ENCODE results near the gene OBSCN. TPM values are rescaled to one million over a fixed set of nuclear protein-coding genes. Genes with fewer than 3 reads are reported as not detected.

The OBSCN gene
- total and polyA plus RNA-seq, 11 donors: 155 to 524 (median 354) TPM

- H3K9me3 ChIP-seq: peaks cover 0 to 3% (median 0%) of the 10 kb centered on the region in 12 donors
- H3K4me3 ChIP-seq: no peak overlapping the region
- DNase-seq (no peak), ATAC-seq (no peak)
- H3K36me3 ChIP-seq: no peaks in the 10 kb centered on the region
- peaks cover 0 to 29% (median 15%) of the 10 kb centered on the region in 12 donors for H3K4me1 ChIP-seq
- no peak overlapping the region for H3K27ac ChIP-seq
- TF ChIP-seq POLR2A (IDR thresholded peaks at IDR 0.05) (no peak), CTCF (IDR thresholded peaks at IDR 0.05) (no peak)
- intact Hi-C loops (cut with DNase I): loop anchor here in 3 of 10 donors (5.0 kb wide), 1 partner anchor 38 kb away; the partner anchor contains the start of gene IBA57 (in 3 of the 3)
- H3K27me3 ChIP-seq: no peaks in the 10 kb centered on the region
- WGBS, 4 donors: 73 to 80% (median 76%) methylated on average over 8 of the region's 8 CpGs
Observed at GRCh38 chr1:228204958-228205357, 2.9 kb upstream of the OBSCN start.

GRCh38 chr1:228205526-228206436, 2.1 kb upstream of the OBSCN start:
- intact Hi-C loops (cut with DNase I): loop anchor here in 3 of 10 donors (5.0 kb wide), 1 partner anchor 38 kb away; the partner anchor contains the start of gene IBA57 (in 3 of the 3)
- Histone ChIP-seq H3K4me1 (peaks cover 0 to 34% (median 16%) of the 10 kb centered on the region in 12 donors), H3K27ac (peak overlapping the region in 10 of 12 donors; percentile 29 to 100 (median 97)), H3K27me3 (no peaks in the 10 kb centered on the region), H3K4me3 (no peak overlapping the region), H3K36me3 (no peaks in the 10 kb centered on the region), H3K9me3 (no peaks in the 10 kb centered on the region)
- no peak for DNase-seq
- no peak for ATAC-seq
- WGBS, 4 donors: 37 to 52% (median 46%) methylated on average over 12 to 15 of the region's 15 CpGs
- TF ChIP-seq POLR2A (IDR thresholded peaks at IDR 0.05): no peak
- no peak for TF ChIP-seq CTCF (IDR thresholded peaks at IDR 0.05)

GRCh38 chr1:228206582-228207351, 1.1 kb upstream of the OBSCN start:
- Histone ChIP-seq H3K27me3 (no peaks in the 10 kb centered on the region), H3K9me3 (no peaks in the 10 kb centered on the region), H3K4me1 (peaks cover 0 to 43% (median 17%) of the 10 kb centered on the region in 12 donors), H3K27ac (peak overlapping the region in 11 of 12 donors; percentile 55 to 100 (median 96)), H3K4me3 (no peak overlapping the region), H3K36me3 (peaks cover 0 to under 1% (median 0%) of the 10 kb centered on the region in 9 donors)
- WGBS, 4 donors: 50 to 70% (median 54%) methylated on average over 4 to 16 of the region's 16 CpGs
- intact Hi-C loops (cut with DNase I): loop anchor here in 3 of 10 donors (5.0 kb wide), 1 partner anchor 39 kb away; the partner anchor contains the start of gene IBA57 (in 3 of the 3)
- ATAC-seq (peak in 3 of 4 donors; percentile 2 to 14 (median 4)), DNase-seq (peak in 1 of 5 donors; percentile 18)
- no peak for TF ChIP-seq CTCF (IDR thresholded peaks at IDR 0.05)
- no peak for TF ChIP-seq POLR2A (IDR thresholded peaks at IDR 0.05)

Data from heart left ventricle (tissue), 16 donors.